Measurements from ENCODE around the gene METTL15.
"Not testable (repeated sequence)": the region's sequence is repeated elsewhere in the genome, so short reads cannot be mapped to it uniquely, and the experiment has no call there.

METTL15 gene

GRCh38 chr11:28107750-28108618 lies at the start of gene METTL15, which contains the start of gene KIF18A:
METTL15 (plus strand) TSS chr11:28108388; CDS start chr11:28113335, 4,947 bp downstream.
KIF18A (minus strand) TSS chr11:28108156; CDS start chr11:28097947, 10,209 bp downstream.
- peak; percentile 93 to 98 (median 96) for DNase-seq (ENCODE audit: low read depth in 4 of 4, low spot score in 1 of 4)

- no peak for DNase-seq (ENCODE audit: low read depth in 4 of 4, low spot score in 1 of 4)
These were observed 36.9 kb upstream of the METTL15 start for GRCh38 chr11:28071305-28071704.

- DNase-seq (ENCODE audit: low read depth in 4 of 4, low spot score in 1 of 4), result no peak
These were observed 35.9 kb upstream of the METTL15 start for GRCh38 chr11:28072321-28072720.

- no peak for DNase-seq (ENCODE audit: low read depth in 4 of 4, low spot score in 1 of 4)
These were observed 30.7 kb upstream of the METTL15 start for GRCh38 chr11:28077521-28077920.

DNA sequence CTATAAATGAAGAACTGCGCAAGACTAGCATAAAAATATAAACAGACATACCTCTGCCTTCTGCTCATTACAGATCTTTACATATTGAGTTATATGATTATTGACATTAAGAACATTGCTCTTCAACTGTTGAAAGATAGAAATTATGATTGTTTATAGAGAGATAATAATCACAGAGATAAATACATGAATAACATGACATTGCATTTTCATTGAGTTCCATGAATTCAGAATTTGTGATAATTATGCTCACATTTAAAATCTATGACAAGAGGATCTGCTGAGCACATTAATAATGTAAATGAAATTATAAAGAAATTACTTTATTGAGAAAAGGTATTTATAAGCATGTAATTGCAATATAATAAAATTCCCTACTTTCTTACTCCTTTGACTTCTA lies 25.1 kb upstream of the METTL15 start:
- no peak for DNase-seq (ENCODE audit: low read depth in 4 of 4, low spot score in 1 of 4)

- no peak for DNase-seq (ENCODE audit: low read depth in 4 of 4, low spot score in 1 of 4)
These were observed 21.6 kb upstream of the METTL15 start for GRCh38 chr11:28086569-28086968.

- DNase-seq (ENCODE audit: low read depth in 4 of 4, low spot score in 1 of 4), result not testable (repeated sequence)
These were observed 21.0 kb upstream of the METTL15 start for GRCh38 chr11:28087192-28087591.

- DNase-seq (ENCODE audit: low read depth in 4 of 4, low spot score in 1 of 4), result not testable (repeated sequence)
These were observed 20.5 kb upstream of the METTL15 start for GRCh38 chr11:28087693-28088092.

- DNase-seq (ENCODE audit: low read depth in 4 of 4, low spot score in 1 of 4), result no peak
These were observed 18.8 kb upstream of the METTL15 start for GRCh38 chr11:28089378-28089777.

DNA sequence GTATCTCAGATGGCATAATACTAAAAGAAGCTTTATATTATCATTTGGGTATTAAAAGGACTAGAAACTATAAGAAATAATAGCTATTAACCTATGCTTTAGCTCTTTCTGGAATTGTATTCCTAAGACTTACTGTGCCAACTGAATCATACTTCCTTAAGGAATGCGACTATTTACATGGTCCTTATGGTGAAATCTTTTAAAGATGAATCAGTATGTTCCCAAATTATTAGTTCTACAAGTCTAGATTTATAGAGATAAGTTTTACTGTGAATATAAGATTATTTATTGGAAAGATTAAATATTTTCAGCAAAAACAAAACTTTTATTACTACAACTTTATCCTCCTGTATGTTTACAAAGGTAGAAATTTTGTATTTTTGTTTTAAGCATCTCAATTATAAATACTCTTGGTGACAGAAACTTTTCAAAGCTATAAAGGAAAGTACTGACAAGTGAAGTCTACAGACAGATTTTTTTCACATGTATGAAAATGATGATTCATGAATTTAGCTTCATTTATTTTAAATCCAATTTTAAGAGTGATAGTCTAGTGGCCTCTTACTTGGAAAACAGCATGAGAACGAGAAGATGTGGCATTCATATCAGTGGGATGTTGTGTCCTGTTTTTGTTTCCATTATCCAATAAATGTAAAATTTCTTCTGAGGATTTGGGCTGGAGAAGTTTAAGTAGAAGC lies 18.0 kb upstream of the METTL15 start:
- DNase-seq (ENCODE audit: low read depth in 4 of 4, low spot score in 1 of 4), result no peak

DNA sequence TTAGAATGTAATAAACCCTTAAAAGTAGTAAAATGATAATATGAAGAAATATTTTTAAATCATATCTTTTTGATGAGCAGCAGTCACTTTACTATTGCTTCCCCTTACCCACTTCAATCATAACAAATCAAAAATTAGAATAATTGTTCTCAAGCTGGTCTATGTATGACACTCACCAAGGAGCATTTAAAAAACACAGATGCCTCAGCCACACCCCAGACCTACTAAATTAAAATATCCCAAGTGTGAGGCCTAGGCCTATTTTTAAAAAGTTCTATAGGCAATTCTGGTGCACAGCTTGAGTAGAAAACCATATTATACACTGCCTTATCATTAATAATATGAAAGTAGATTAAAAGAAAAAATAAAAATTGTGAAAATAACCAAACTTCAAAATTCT lies 15.4 kb upstream of the METTL15 start:
- DNase-seq (ENCODE audit: low read depth in 4 of 4, low spot score in 1 of 4), result no peak

DNA sequence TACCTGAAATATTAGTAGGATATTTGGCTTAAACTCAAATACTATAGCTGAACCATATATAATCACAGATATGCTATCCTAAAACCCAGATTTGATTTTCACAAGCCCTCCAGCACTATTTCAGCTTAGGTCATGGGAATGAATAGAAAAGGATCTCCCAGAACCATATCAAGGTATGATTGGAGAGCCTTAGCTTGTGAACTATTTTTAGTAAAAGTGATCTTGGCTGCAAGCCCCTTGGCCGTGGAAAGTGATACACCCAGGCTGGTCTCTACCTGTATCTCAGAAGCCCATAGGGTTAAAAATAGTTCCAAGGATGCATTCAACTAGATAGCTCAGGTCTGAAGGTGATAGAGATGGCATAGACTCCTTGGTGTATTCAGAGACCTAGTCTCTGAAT lies 9.9 kb upstream of the METTL15 start:
- DNase-seq (ENCODE audit: low read depth in 4 of 4, low spot score in 1 of 4), result no peak

DNA sequence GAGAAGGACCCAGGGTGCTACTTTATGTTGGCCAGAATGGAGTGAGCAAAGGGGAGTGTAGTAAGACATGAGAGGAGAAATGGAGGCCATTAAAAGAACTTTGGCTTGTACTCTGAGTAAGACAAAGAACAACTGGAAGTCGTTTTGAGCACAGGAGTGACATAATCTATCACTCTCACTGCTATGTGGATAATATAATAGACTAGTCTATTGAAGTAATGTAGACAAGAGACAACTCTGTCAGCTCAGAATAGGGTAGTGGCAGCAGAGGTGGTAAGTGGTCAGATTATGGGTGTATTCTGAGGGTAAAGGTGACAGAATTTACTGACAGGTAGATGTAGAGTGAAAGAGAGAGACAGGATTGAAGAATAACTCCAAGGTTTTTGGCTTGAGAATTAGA lies 8.5 kb upstream of the METTL15 start:
- no peak for DNase-seq (ENCODE audit: low read depth in 4 of 4, low spot score in 1 of 4)

- DNase-seq (ENCODE audit: low read depth in 4 of 4, low spot score in 1 of 4), result no peak
These were observed 7.5 kb upstream of the METTL15 start for GRCh38 chr11:28100665-28101064.

GRCh38 chr11:28102300-28102699 lies 5.9 kb upstream of the METTL15 start:
- DNase-seq (ENCODE audit: low read depth in 4 of 4, low spot score in 1 of 4), result not testable (repeated sequence)

DNA sequence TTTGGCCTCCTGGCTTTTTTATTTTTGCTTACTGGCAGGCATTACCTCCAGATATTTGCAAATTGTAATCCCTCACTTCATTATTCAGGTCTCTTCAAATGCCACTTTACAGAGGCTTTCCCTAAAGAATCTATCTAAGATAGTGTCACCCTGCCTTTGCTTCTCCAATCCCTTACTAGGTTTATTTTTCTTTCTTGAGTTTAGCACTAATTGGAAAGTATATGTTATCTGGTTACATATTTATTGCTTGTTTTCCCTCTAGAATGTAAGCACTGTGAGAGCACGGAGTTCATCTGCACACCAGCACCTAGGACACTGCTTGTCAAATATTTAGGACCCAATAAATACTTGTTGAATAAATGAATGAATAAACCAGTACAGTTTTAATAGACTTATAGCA lies 3.8 kb upstream of the METTL15 start:
- no peak for DNase-seq (ENCODE audit: low read depth in 4 of 4, low spot score in 1 of 4)

- DNase-seq (ENCODE audit: low read depth in 4 of 4, low spot score in 1 of 4), result no peak
These were observed 3.2 kb upstream of the METTL15 start for GRCh38 chr11:28104984-28105383.

DNA sequence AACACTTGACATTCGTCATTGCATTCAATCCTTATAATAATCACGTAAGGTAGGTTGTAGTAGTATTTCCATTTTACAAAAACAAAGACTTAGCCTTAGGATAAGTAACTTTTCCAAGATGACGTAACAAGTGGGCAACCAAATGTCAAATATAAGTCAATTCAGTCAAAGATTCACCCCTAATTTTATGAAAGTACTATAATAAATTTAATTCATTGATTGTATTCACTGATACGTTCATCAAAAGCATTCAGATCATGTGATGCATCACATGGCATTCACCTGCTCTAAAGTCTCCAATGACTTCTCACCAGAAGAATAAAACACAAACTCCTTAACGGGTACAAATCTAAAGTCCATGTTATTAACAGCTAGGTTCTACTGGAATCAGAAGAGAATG lies 2.3 kb upstream of the METTL15 start:
- no peak for DNase-seq (ENCODE audit: low read depth in 4 of 4, low spot score in 1 of 4)

DNA sequence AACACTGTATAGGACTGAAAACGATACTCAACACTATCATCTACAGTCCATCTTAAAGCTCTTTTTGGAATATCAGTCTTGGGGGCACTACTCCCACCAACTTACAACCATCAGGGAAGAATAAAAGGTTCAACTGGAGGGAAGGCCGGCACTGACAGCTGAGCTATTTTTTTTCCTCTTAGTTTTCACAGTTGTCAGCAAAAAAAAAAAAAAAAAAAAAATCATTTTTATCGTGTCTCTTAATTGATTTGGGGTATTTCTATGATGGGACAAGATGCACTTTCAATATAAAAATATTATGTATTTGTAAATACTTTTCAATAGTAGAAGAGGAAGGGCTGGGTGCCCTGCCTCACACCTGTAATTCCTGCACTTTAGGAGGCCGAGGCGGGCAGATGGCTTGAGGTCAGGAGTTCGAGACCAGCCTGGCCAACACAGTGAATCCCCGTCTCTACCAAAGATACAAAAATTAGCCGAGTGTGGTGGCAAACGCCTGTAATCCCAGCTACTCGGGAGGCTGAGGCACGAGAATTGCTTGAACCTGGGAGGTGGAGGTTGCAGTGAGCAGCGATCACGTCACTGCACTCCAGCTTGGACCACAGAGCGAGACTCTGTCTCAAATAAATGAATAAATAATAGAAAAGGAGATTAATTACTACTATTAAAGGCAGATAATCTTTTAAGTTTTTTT lies 1.7 kb upstream of the METTL15 start:
- DNase-seq (ENCODE audit: low read depth in 4 of 4, low spot score in 1 of 4), result no peak

GRCh38 chr11:28107191-28107749 lies 918 bp upstream of the METTL15 start:
- DNase-seq (ENCODE audit: low read depth in 4 of 4, low spot score in 1 of 4), result no peak

DNA sequence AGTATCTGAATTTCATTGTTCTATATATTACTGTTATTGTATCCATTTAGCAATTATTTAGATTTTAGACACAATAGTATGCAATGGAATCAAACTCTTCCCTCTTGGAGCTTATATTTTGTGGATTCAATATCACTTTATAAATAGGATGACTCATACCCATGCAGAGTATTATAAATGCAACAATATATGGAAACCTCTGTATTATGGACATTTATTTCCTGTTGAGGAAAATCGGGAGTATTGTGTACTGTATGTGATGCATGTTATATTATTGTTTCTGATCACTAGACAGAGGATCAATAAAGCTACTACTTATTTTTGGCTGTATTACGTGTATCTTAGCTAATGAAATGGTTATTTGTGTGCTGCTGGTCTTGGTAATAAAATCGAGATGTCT lies 770 bp downstream of the METTL15 start:
- no peak for DNase-seq (ENCODE audit: low read depth in 4 of 4, low spot score in 1 of 4)

Data from stimulated activated CD4-positive, alpha-beta T cell treated with anti-CD3 and anti-CD28 coated beads, Interleukin-1b, Interleukin-23, amount 100 ng/mL, for 24 hours (primary cell).